Hepatocyte (in vitro differentiated cells): ENCODE results near the gene KRTAP5-6.

ENCODE experiments used
- EZH2 ChIP-seq: fragments of 200-600 bp; sonication (generic); IDR thresholded peaks from 2 replicates; pipeline ENCODE4 v1.6.1; 2016; ENCODE audit warnings: antibody characterized with exemption, mild to moderate bottlenecking, borderline replicate concordance
- EZH2phosphoT487 ChIP-seq: fragments of 200-600 bp; sonication (generic); IDR thresholded peaks from one replicate; pipeline ENCODE4 v1.6.1; 2018; ENCODE audit warnings: antibody characterized with exemption, mild to moderate bottlenecking, low read depth, moderate library complexity; ENCODE audit not compliant: unreplicated experiment, severe bottlenecking
- TF ChIP-seq, protein P1 (sequence below): fragments of 200-600 bp; sonication (generic); IDR thresholded peaks from 2 replicates; pipeline ENCODE4 v1.5.1; 2016; ENCODE audit warnings: antibody characterized with exemption, mild to moderate bottlenecking; ENCODE audit not compliant: poor library complexity

DNA sequence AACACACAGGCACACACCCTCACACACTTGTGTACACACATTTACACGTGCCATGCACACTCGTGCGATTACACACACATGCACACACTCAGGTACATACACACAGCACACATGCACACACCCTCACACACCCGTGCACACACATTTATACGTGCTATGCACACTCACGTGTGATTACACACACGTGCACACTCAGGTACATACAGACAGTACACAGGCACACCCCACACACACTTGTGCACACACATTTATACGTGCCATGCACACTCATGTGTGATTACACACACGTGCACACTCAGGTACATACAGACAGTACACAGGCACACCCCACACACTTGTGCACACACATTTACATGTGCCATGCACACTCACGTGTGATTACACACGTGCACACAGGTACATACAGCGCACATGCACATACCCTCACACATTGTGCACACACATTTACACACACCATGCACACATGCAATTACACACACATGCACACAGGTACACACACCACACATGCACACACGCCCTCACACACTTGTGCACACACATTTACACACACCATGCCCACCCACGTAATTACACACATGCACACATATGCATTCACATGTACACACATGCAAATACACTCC is 48.8 kb downstream of the KRTAP5-6 start:
- TF ChIP-seq, protein P1, sequence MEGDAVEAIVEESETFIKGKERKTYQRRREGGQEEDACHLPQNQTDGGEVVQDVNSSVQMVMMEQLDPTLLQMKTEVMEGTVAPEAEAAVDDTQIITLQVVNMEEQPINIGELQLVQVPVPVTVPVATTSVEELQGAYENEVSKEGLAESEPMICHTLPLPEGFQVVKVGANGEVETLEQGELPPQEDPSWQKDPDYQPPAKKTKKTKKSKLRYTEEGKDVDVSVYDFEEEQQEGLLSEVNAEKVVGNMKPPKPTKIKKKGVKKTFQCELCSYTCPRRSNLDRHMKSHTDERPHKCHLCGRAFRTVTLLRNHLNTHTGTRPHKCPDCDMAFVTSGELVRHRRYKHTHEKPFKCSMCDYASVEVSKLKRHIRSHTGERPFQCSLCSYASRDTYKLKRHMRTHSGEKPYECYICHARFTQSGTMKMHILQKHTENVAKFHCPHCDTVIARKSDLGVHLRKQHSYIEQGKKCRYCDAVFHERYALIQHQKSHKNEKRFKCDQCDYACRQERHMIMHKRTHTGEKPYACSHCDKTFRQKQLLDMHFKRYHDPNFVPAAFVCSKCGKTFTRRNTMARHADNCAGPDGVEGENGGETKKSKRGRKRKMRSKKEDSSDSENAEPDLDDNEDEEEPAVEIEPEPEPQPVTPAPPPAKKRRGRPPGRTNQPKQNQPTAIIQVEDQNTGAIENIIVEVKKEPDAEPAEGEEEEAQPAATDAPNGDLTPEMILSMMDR = no peak
- TF ChIP-seq EZH2phosphoT487 (no peak), EZH2 (no peak)
